A673 (cell line): ENCODE data around the gene PLEKHG3. TPM values are rescaled to one million over a fixed set of nuclear protein-coding genes. Genes with fewer than 3 reads are reported as not detected.

Source experiments
- BruUV-seq: library from RNA; stranded (reverse); fragments of 400-500 nt; replicated peaks from 2 replicates; lab custom pipeline; 2021; lab: Mats Ljungman, UMichigan
- CTCF ChIA-PET: fragments of 300-600 bp; sonication (Branson Sonifier 250); formaldehyde crosslinking; loops from one replicate; lab custom pipeline; 2022; ENCODE audit warnings: antibody characterized with exemption; lab: Charles Lee
- POLR2A ChIA-PET: fragments of 300-600 bp; sonication (Branson Sonifier 250); formaldehyde crosslinking; loops from one replicate; lab custom pipeline; 2022; ENCODE audit warnings: antibody characterized with exemption; ENCODE audit not compliant: low non-redundant PET; lab: Charles Lee
- DNase-seq: peaks from one replicate; pipeline ENCODE4 v3.0.0-alpha.2; 2015; ENCODE audit warnings: low spot score
- H3K27ac ChIP-seq: fragments of 200-600 bp; sonication (generic); 2 replicates; pipeline ENCODE4 v1.5.1; 2016; ENCODE audit warnings: mixed run types, low read depth, mild to moderate bottlenecking, mixed read lengths, antibody characterized with exemption, low read length; ENCODE audit not compliant: poor library complexity, severe bottlenecking
- H3K27me3 ChIP-seq: fragments of 200-600 bp; sonication (generic); replicated peaks from 2 replicates; pipeline ENCODE4 v1.6.1; 2017; ENCODE audit warnings: mixed run types, low read depth, mild to moderate bottlenecking, mixed read lengths, antibody characterized with exemption, low read length; ENCODE audit not compliant: insufficient read depth, poor library complexity
- H3K36me3 ChIP-seq: fragments of 200-600 bp; sonication (generic); 2 replicates; pipeline ENCODE4 v1.6.1; 2016; ENCODE audit warnings: mixed run types, mild to moderate bottlenecking, mixed read lengths, antibody characterized with exemption, low read length; ENCODE audit not compliant: insufficient read depth, poor library complexity, severe bottlenecking
- H3K4me1 ChIP-seq: fragments of 200-600 bp; sonication (generic); 2 replicates; pipeline ENCODE4 v1.6.1; 2017; ENCODE audit warnings: mixed run types, mild to moderate bottlenecking, mixed read lengths, antibody characterized with exemption, low read length; ENCODE audit not compliant: insufficient read depth, poor library complexity, severe bottlenecking
- H3K4me3 ChIP-seq: fragments of 200-600 bp; sonication (generic); 2 replicates; pipeline ENCODE4 v1.5.1; 2016; ENCODE audit warnings: low read depth, mixed run types, mild to moderate bottlenecking, mixed read lengths, low read length; ENCODE audit not compliant: poor library complexity, severe bottlenecking
- H3K9me3 ChIP-seq: fragments of 200-600 bp; sonication (generic); 2 replicates; pipeline ENCODE4 v1.6.1; 2016; ENCODE audit warnings: mixed run types, low read depth, mild to moderate bottlenecking, mixed read lengths, antibody characterized with exemption, low read length; ENCODE audit not compliant: poor library complexity, severe bottlenecking
- EZH2 ChIP-seq: fragments of 200-600 bp; sonication (generic); IDR thresholded peaks from 2 replicates; pipeline ENCODE4 v1.6.1; 2017; ENCODE audit warnings: borderline replicate concordance, low read depth, mild to moderate bottlenecking, mixed read lengths, antibody characterized with exemption, low read length; ENCODE audit not compliant: poor library complexity, severe bottlenecking
- intact Hi-C: fragments of 100-400 bp; cut with micrococcal nuclease; formaldehyde crosslinking; loops from one replicate; pipeline ENCODE4 v1.10.0; 2022; ENCODE audit not compliant: unreplicated experiment
- total RNA-seq: library from RNA; stranded (reverse); gene quantifications from 2 replicates; pipeline ENCODE4 v1.2.3, GENCODE V29; 2021
- TF ChIP-seq, protein P1 (sequence below): fragments of 300-800, 200-600 bp; sonication (generic); conservative IDR thresholded peaks from 2 replicates; pipeline ENCODE4 v1.5.1; 2017; ENCODE audit warnings: low read depth, mild to moderate bottlenecking, antibody characterized with exemption, low read length, moderate library complexity, mixed read lengths

Gene PLEKHG3
- total RNA-seq, 1 experiment from 2014 or later = 29.6 TPM

DNA sequence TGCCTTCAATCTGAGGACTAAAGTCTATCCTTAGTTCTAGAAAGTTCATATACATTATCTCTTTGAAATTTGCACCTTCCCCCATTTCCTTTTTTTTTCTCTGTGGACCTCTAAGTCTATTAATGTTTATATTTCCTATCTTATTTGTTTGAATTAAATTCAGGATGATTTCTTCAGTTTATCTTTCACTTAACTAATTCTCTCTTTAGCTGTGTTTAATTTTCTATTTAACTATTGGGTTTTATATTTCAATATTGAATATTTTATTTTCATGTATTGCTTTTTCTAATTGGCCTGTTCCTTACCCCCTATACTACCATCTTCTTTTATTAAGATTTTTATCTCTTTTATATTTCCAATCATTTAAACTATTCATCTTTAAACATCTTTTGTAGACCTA lies 9.5 kb downstream of the PLEKHG3 start:
- peaks cover 17% of the 10 kb centered on the region for H3K4me1 ChIP-seq
- H3K36me3 ChIP-seq = no peaks in the 10 kb centered on the region
- H3K4me3 ChIP-seq = no peak overlapping the region
- TF ChIP-seq EZH2 = no peak
- TF ChIP-seq, protein P1, sequence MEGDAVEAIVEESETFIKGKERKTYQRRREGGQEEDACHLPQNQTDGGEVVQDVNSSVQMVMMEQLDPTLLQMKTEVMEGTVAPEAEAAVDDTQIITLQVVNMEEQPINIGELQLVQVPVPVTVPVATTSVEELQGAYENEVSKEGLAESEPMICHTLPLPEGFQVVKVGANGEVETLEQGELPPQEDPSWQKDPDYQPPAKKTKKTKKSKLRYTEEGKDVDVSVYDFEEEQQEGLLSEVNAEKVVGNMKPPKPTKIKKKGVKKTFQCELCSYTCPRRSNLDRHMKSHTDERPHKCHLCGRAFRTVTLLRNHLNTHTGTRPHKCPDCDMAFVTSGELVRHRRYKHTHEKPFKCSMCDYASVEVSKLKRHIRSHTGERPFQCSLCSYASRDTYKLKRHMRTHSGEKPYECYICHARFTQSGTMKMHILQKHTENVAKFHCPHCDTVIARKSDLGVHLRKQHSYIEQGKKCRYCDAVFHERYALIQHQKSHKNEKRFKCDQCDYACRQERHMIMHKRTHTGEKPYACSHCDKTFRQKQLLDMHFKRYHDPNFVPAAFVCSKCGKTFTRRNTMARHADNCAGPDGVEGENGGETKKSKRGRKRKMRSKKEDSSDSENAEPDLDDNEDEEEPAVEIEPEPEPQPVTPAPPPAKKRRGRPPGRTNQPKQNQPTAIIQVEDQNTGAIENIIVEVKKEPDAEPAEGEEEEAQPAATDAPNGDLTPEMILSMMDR = no peak
- BruUV-seq = no TSS peak
- DNase-seq = no peak
- no peak overlapping the region for H3K27ac ChIP-seq
- ChIA-PET CTCF (no interaction called here), POLR2A (no interaction called here)
- intact Hi-C loops = no loop called here
- H3K9me3 ChIP-seq = peaks cover 18% of the 10 kb centered on the region
- H3K27me3 ChIP-seq = no peaks in the 10 kb centered on the region

DNA sequence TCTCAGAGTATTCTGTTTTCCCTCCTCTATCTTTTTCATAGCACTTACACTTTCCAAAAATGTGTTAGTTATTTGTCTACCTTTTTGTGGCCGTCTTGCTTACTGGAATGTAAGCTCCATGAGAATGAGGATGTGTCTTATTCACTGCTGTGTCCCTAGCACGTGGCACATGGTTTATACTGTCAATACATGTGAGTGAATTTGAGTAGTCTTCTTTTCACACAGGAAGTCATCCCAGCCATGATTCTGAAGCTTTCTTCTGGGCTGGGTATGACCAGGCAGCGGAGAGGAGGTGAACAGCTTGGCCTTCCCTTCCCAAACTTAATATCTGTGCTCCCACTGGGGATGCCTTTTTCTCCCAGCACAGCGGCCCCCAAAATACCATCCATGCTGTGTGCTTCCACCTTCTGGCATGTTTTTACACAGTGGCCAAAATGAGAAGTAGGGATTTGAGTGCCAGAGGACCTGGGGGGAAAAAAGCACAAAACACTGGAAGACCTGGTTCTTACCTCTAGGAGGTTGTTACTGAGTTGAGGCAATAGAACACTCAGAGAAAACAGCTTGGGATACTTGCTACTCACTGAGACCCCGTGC lies 10.3 kb downstream of the PLEKHG3 start:
- Histone ChIP-seq H3K36me3 (no peaks in the 10 kb centered on the region), H3K27me3 (no peaks in the 10 kb centered on the region), H3K4me3 (no peak overlapping the region), H3K27ac (no peak overlapping the region), H3K9me3 (peaks cover 18% of the 10 kb centered on the region), H3K4me1 (peaks cover 17% of the 10 kb centered on the region)
- no TSS peak for BruUV-seq
- ChIA-PET CTCF (no interaction called here), POLR2A (no interaction called here)
- TF ChIP-seq, protein P1 = no peak
- TF ChIP-seq EZH2 = no peak
- DNase-seq = no peak
- intact Hi-C loops = no loop called here

DNA sequence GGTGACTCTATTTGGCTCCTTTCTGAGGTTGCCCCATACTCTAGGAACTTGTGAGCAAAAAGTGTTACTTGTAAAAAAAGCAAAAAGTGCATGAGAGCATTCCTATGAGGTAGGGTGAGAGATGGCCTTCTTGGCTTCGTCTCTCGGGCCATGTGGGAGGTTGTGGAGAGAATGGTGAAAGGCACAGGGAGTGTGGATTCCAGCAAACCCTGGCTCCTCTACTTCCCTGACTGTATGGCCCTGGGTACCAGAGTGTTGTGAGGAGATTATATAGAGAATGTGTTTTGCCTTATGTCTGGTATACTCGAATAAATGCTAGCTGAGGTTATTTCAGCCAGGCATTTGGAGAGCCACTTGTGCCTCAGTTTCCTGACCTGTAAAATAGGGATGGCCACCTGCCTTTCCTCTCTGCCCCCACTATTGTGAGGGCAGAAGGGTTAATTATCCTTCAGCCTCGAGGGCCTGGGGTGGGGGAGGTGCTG lies 11.0 kb downstream of the PLEKHG3 start:
- Histone ChIP-seq H3K4me1 (peaks cover 17% of the 10 kb centered on the region), H3K27ac (no peak overlapping the region), H3K4me3 (no peak overlapping the region), H3K27me3 (no peaks in the 10 kb centered on the region), H3K9me3 (peaks cover 18% of the 10 kb centered on the region), H3K36me3 (no peaks in the 10 kb centered on the region)
- intact Hi-C loops = no loop called here
- ChIA-PET POLR2A (no interaction called here), CTCF (no interaction called here)
- no TSS peak for BruUV-seq
- TF ChIP-seq, protein P1 = no peak
- TF ChIP-seq EZH2 = no peak
- no peak for DNase-seq
